Liver (tissue), 9 donors: ENCODE measurements around the gene SP140. TPM values are rescaled to one million over a fixed set of nuclear protein-coding genes. Genes with fewer than 3 reads are reported as not detected.

ENCODE experiments used
- DNase-seq: peaks from one replicate; pipeline ENCODE4 v3.0.0-alpha.2; 2017; ENCODE audit warnings: low spot score
- H3K27ac ChIP-seq, 2 donors: one replicate each; pipeline ENCODE4 v1.7.0; 2013; ENCODE audit warnings: inconsistent platforms in 2 of 2, low read length in 2 of 2, control low read depth in 1 of 2, low read depth in 1 of 2, mild to moderate bottlenecking in 1 of 2
- H3K27me3 ChIP-seq, 4 donors: one replicate each; pipeline versions ENCODE4 v1.6.1 to v1.7.0; 2013; ENCODE audit warnings: low read length in 3 of 4, inconsistent platforms in 1 of 4, mild to moderate bottlenecking in 1 of 4, moderate library complexity in 1 of 4; ENCODE audit not compliant: control insufficient read depth in 4 of 4, insufficient read depth in 4 of 4
- H3K36me3 ChIP-seq, 4 donors: one replicate each; pipeline versions ENCODE4 v1.6.1 to v1.7.0; 2013; ENCODE audit warnings: low read length in 3 of 4, mild to moderate bottlenecking in 3 of 4, low read depth in 1 of 4, moderate library complexity in 1 of 4; ENCODE audit not compliant: control insufficient read depth in 4 of 4, insufficient read depth in 3 of 4
- H3K4me1 ChIP-seq, 4 donors: one replicate each; pipeline versions ENCODE4 v1.6.1 to v1.7.0; 2013; ENCODE audit warnings: low read length in 3 of 4, mild to moderate bottlenecking in 3 of 4, moderate library complexity in 1 of 4; ENCODE audit not compliant: control insufficient read depth in 4 of 4, insufficient read depth in 4 of 4
- H3K4me3 ChIP-seq, 3 donors: one replicate each; pipeline versions ENCODE4 v1.6.1 to v1.7.0; 2013; ENCODE audit warnings: low read length in 3 of 3, control low read depth in 1 of 3, low read depth in 1 of 3, mild to moderate bottlenecking in 1 of 3
- H3K9ac ChIP-seq, 2 donors: one replicate each; pipeline ENCODE4 v1.7.0; 2013; ENCODE audit warnings: low read length in 2 of 2, mild to moderate bottlenecking in 2 of 2, moderate library complexity in 2 of 2, control low read depth in 1 of 2, low read depth in 1 of 2
- H3K9me3 ChIP-seq, 4 donors: one replicate each; pipeline versions ENCODE4 v1.6.1 to v1.7.0; 2013; ENCODE audit warnings: low read length in 3 of 4; ENCODE audit not compliant: control insufficient read depth in 4 of 4
- ATF3 ChIP-seq: IDR thresholded peaks from 2 replicates; pipeline ENCODE4 v1.6.1; 2016; ENCODE audit warnings: antibody characterized with exemption
- CTCF ChIP-seq: fragments of 150-350 bp; IDR thresholded peaks from 2 replicates; pipeline ENCODE4 v1.5.1; 2017; ENCODE audit warnings: improper control_type of control experiment, low read depth, low read length; ENCODE audit not compliant: missing input control
- EGR1 ChIP-seq, 2 donors: IDR thresholded peaks; 2 replicates each; pipeline ENCODE4 v1.6.1; 2016 to 2018; ENCODE audit warnings: antibody characterized with exemption in 2 of 2, low read depth in 2 of 2
- FOXA1 ChIP-seq: IDR thresholded peaks from 2 replicates; pipeline ENCODE4 v1.6.1; 2016; ENCODE audit warnings: antibody characterized with exemption
- FOXA2 ChIP-seq: IDR thresholded peaks from 2 replicates; pipeline ENCODE4 v1.6.1; 2016; ENCODE audit warnings: antibody characterized with exemption
- GABPA ChIP-seq, 2 donors: IDR thresholded peaks in 1 of 2; conservative IDR thresholded peaks in 1 of 2; 2 replicates each; pipeline ENCODE4 v1.6.1; 2016; ENCODE audit warnings: antibody characterized with exemption in 2 of 2, mild to moderate bottlenecking in 1 of 2, moderate library complexity in 1 of 2
- HNF4A ChIP-seq, 2 donors: conservative IDR thresholded peaks; 2 replicates each; pipeline ENCODE4 v1.6.1; 2016; ENCODE audit warnings: antibody characterized with exemption in 2 of 2, mild to moderate bottlenecking in 2 of 2
- HNF4G ChIP-seq: IDR thresholded peaks from 2 replicates; pipeline ENCODE4 v1.6.1; 2016; ENCODE audit warnings: antibody characterized with exemption
- JUND ChIP-seq, 2 donors: IDR thresholded peaks; 2 replicates each; pipeline ENCODE4 v1.6.1; 2016; ENCODE audit warnings: antibody characterized with exemption in 2 of 2
- MAX ChIP-seq: IDR thresholded peaks from 2 replicates; pipeline ENCODE4 v1.6.1; 2016; ENCODE audit warnings: antibody characterized with exemption
- NR2F2 ChIP-seq: IDR thresholded peaks from 2 replicates; pipeline ENCODE4 v1.6.1; 2016; ENCODE audit warnings: antibody characterized with exemption
- RAD21 ChIP-seq, 2 donors: IDR thresholded peaks; 2 replicates each; pipeline ENCODE4 v1.6.1; 2016; ENCODE audit warnings: antibody characterized with exemption in 2 of 2, mild to moderate bottlenecking in 2 of 2
- REST ChIP-seq: IDR thresholded peaks from 2 replicates; pipeline ENCODE4 v1.6.1; 2016; ENCODE audit warnings: antibody characterized with exemption, mild to moderate bottlenecking
- RXRA ChIP-seq, 2 donors: IDR thresholded peaks; 2 replicates each; pipeline ENCODE4 v1.6.1; 2017 to 2018; ENCODE audit warnings: antibody characterized with exemption in 2 of 2, mild to moderate bottlenecking in 1 of 2
- SP1 ChIP-seq: IDR thresholded peaks from 2 replicates; pipeline ENCODE4 v1.6.1; 2018; ENCODE audit warnings: antibody characterized with exemption, mild to moderate bottlenecking
- TAF1 ChIP-seq: conservative IDR thresholded peaks from 2 replicates; pipeline ENCODE4 v1.6.1; 2016; ENCODE audit warnings: antibody characterized with exemption, mild to moderate bottlenecking
- YY1 ChIP-seq: IDR thresholded peaks from 2 replicates; pipeline ENCODE4 v1.6.1; 2016; ENCODE audit warnings: antibody characterized with exemption, mild to moderate bottlenecking
- ZBTB33 ChIP-seq: IDR thresholded peaks from 2 replicates; pipeline ENCODE4 v1.6.1; 2016; ENCODE audit warnings: antibody characterized with exemption
- WGBS: extraction: QIAGEN DNeasy Blood & Tissue Kit; methylation state at CpG from one replicate; pipeline ENCODE4 v1.1.7; 2013; 5-methylcytosine and 5-hydroxymethylcytosine counted together
- polyA plus RNA-seq, 2 donors: library from polyadenylated mRNA; stranded (reverse) in 1 of 2; unstranded in 1 of 2; fragments of 200-250 nt in 1 of 2; fragments of >200 nt in 1 of 2; fragmentation: Nextera tagmentation in 1 of 2; extraction: Ambion mirVana in 1 of 2; gene quantifications; one replicate each; pipeline versions ENCODE4 v1.2.1 to v1.2.3, GENCODE V29; 2013 to 2015
- total RNA-seq, 2 donors: library from RNA; depleted of rRNA; stranded (reverse); fragments of >200 nt; gene quantifications; one replicate each; pipeline ENCODE4 v1.2.3, GENCODE V29; 2014
- donor health status: healthy.
- donor health status: healthy.
- donor health status: healthy.
- donor health status: healthy.
- donor health status: healthy.

Gene SP140
- total and polyA plus RNA-seq, 4 donors, result 0.40 to 1.8 (median 0.77) TPM

- no peak overlapping the region for H3K9ac ChIP-seq
- peaks cover 0 to 13% (median 5%) of the 10 kb centered on the region in 4 donors for H3K36me3 ChIP-seq
- TF ChIP-seq HNF4A (conservative IDR thresholded peaks at IDR 0.05), result no peak
- TF ChIP-seq GABPA (IDR thresholded peaks at IDR 0.05 in 1 of 2, conservative IDR thresholded peaks at IDR 0.05 in 1 of 2), result no peak
- no peak for TF ChIP-seq FOXA2
- TF ChIP-seq ATF3, result no peak
- TF ChIP-seq FOXA1, result no peak
- no peaks in the 10 kb centered on the region for H3K9me3 ChIP-seq
- no peaks in the 10 kb centered on the region for H3K27me3 ChIP-seq
- 89% methylated on average over 7 of the region's 7 CpGs for WGBS
- H3K27ac ChIP-seq, result no peak overlapping the region
- H3K4me1 ChIP-seq, result peaks cover 0 to 21% (median 9%) of the 10 kb centered on the region in 4 donors
- no peak overlapping the region for H3K4me3 ChIP-seq
- no peak for DNase-seq
These were observed 104.5 kb downstream of the SP140 start for GRCh38 chr2:230329946-230330605.

GRCh38 chr2:230330725-230331124, 105.2 kb downstream of the SP140 start:
- H3K36me3 ChIP-seq, result peaks cover 1 to 13% (median 7%) of the 10 kb centered on the region in 4 donors
- H3K4me3 ChIP-seq, result no peak overlapping the region
- no peak for TF ChIP-seq ATF3
- TF ChIP-seq NR2F2, result no peak
- no peak for TF ChIP-seq TAF1
- no peak for TF ChIP-seq SP1
- no peak for TF ChIP-seq RAD21 (IDR thresholded peaks at IDR 0.05)
- no peak for TF ChIP-seq ZBTB33
- no peak for TF ChIP-seq MAX
- no peak for TF ChIP-seq FOXA2
- TF ChIP-seq JUND (IDR thresholded peaks at IDR 0.05), result no peak
- TF ChIP-seq HNF4G, result no peak
- TF ChIP-seq HNF4A (conservative IDR thresholded peaks at IDR 0.05), result no peak
- TF ChIP-seq RXRA (IDR thresholded peaks at IDR 0.05), result no peak
- TF ChIP-seq REST, result no peak
- TF ChIP-seq CTCF, result no peak
- no peak for TF ChIP-seq GABPA (IDR thresholded peaks at IDR 0.05 in 1 of 2, conservative IDR thresholded peaks at IDR 0.05 in 1 of 2)
- TF ChIP-seq YY1, result no peak
- TF ChIP-seq FOXA1, result no peak
- TF ChIP-seq EGR1 (IDR thresholded peaks at IDR 0.05; ENCODE audit: low read depth in 2 of 2), result no peak
- DNase-seq, result no peak
- no peaks in the 10 kb centered on the region for H3K9me3 ChIP-seq
- H3K9ac ChIP-seq, result no peak overlapping the region
- no peaks in the 10 kb centered on the region for H3K27me3 ChIP-seq
- no peak overlapping the region for H3K27ac ChIP-seq
- 96% methylated on average over 7 of the region's 7 CpGs for WGBS
- peaks cover 0 to 18% (median 9%) of the 10 kb centered on the region in 4 donors for H3K4me1 ChIP-seq
